HCT116 (cell line): ENCODE data around the gene KLHL5. TPM values are rescaled to one million over a fixed set of nuclear protein-coding genes. Genes with fewer than 3 reads are reported as not detected.

ENCODE experiments used
- ATAC-seq: fragments of 200-7000 bp; cut with Tn5 transposase; 2 replicates; pipeline ENCODE4 v1.9.1; 2020; ENCODE audit warnings: mild to moderate bottlenecking, moderate library complexity
- BruUV-seq: library from RNA; stranded (reverse); fragments of 400-500 nt; replicated peaks from 2 replicates; lab custom pipeline; 2021; lab: Mats Ljungman, UMichigan
- CTCF ChIA-PET: fragments of 300-600 bp; sonication (Branson Sonifier 250); formaldehyde crosslinking; loops from one replicate; lab custom pipeline; 2021; ENCODE audit warnings: antibody characterized with exemption; lab: Charles Lee
- POLR2A ChIA-PET: fragments of 300-600, 350-600 bp; sonication (Branson Sonifier 250); formaldehyde crosslinking; loops from one replicate; lab custom pipeline; 2021; ENCODE audit warnings: antibody characterized with exemption; lab: Charles Lee
- RAD21 ChIA-PET, 2 experiments: fragments of 300-600 bp; sonication (Branson Sonifier 250); formaldehyde crosslinking; loops; one replicate each; lab custom pipeline; 2023; ENCODE audit warnings: low total read pairs in 2 of 2; ENCODE audit not compliant: uncharacterized antibody in 2 of 2, unreplicated experiment in 2 of 2, low non-redundant PET in 1 of 2; lab: Charles Lee
- DNase-seq: peaks from one replicate; pipeline ENCODE4 v3.0.0-alpha.2; 2010; ENCODE audit warnings: low read depth, low spot score
- H2AFZ ChIP-seq: fragments of 200-600 bp; shearing (Covaris generic), sonication (generic); 2 replicates; pipeline ENCODE4 v1.6.1; 2017; ENCODE audit warnings: low read depth, mixed run types, mixed read lengths, antibody characterized with exemption, low read length; ENCODE audit not compliant: poor library complexity, severe bottlenecking
- H3K27ac ChIP-seq: 2 replicates; pipeline ENCODE4 v1.5.1; 2012; ENCODE audit warnings: low read depth, low read length
- H3K27me3 ChIP-seq: fragments of 200-600 bp; sonication (generic); 2 replicates; pipeline ENCODE4 v1.6.1; 2016; ENCODE audit warnings: mixed run types, low read length, mixed read lengths; ENCODE audit not compliant: insufficient read depth
- H3K36me3 ChIP-seq, 2 experiments: fragments of 200-500 bp in 1 of 2; fragments of 200-600 bp in 1 of 2; sonication (Bioruptor generic) in 1 of 2; sonication (generic) in 1 of 2; 2 replicates each; pipeline versions ENCODE4 v1.5.1 to v1.6.1; 2014 to 2016; ENCODE audit warnings: low read length in 2 of 2, inconsistent platforms in 1 of 2, mixed read lengths in 1 of 2, mixed run types in 1 of 2; ENCODE audit not compliant: insufficient read depth in 2 of 2, control insufficient read depth in 1 of 2
- H3K4me1 ChIP-seq, 2 experiments: fragments of 200-600 bp in 1 of 2; sonication (generic) in 1 of 2; 2 replicates each; pipeline versions ENCODE4 v1.5.1 to v1.6.1; 2012 to 2017; ENCODE audit warnings: low read length in 2 of 2, inconsistent platforms in 1 of 2, mild to moderate bottlenecking in 1 of 2, mixed read lengths in 1 of 2, mixed run types in 1 of 2, moderate library complexity in 1 of 2; ENCODE audit not compliant: insufficient read depth in 2 of 2, control insufficient read depth in 1 of 2
- H3K4me2 ChIP-seq: fragments of 200-600 bp; sonication (generic); 2 replicates; pipeline ENCODE4 v1.6.1; 2017; ENCODE audit warnings: mixed run types, low read length, mixed read lengths
- H3K4me3 ChIP-seq, 2 experiments: fragments of 200-600 bp in 1 of 2; sonication (generic) in 1 of 2; replicated peaks in 1 of 2; 2 replicates each; pipeline ENCODE4 v1.5.1; 2011 to 2016; ENCODE audit warnings: low read length in 2 of 2, control low read depth in 1 of 2, low read depth in 1 of 2, mild to moderate bottlenecking in 1 of 2, mixed read lengths in 1 of 2, mixed run types in 1 of 2
- H3K79me2 ChIP-seq: fragments of 200-600 bp; sonication (generic); 2 replicates; pipeline ENCODE4 v1.6.1; 2017; ENCODE audit warnings: mild to moderate bottlenecking, mixed run types, low read length, moderate library complexity, mixed read lengths; ENCODE audit not compliant: insufficient read depth
- H3K9ac ChIP-seq: fragments of 200-600 bp; sonication (generic); 2 replicates; pipeline ENCODE4 v1.6.1; 2016; ENCODE audit warnings: low read length, mixed read lengths
- H3K9me2 ChIP-seq: fragments of 200-600 bp; sonication (generic), shearing (Covaris generic); 2 replicates; pipeline ENCODE4 v1.6.1; 2017; ENCODE audit warnings: mixed run types, mild to moderate bottlenecking, moderate library complexity; ENCODE audit not compliant: insufficient read depth
- H3K9me3 ChIP-seq, 2 experiments: fragments of 200-500 bp in 1 of 2; fragments of 200-600 bp in 1 of 2; sonication (Bioruptor generic) in 1 of 2; sonication (generic) in 1 of 2; 2 replicates each; pipeline ENCODE4 v1.6.1; 2014 to 2017; ENCODE audit warnings: low read length in 2 of 2, mixed read lengths in 2 of 2, inconsistent platforms in 1 of 2, low read depth in 1 of 2, mild to moderate bottlenecking in 1 of 2, mixed run types in 1 of 2, moderate library complexity in 1 of 2; ENCODE audit not compliant: control insufficient read depth in 1 of 2, insufficient read depth in 1 of 2
- H4K20me1 ChIP-seq: fragments of 200-600 bp; sonication (generic), shearing (Covaris generic); 2 replicates; pipeline ENCODE4 v1.6.1; 2017; ENCODE audit warnings: mixed run types, mild to moderate bottlenecking, moderate library complexity; ENCODE audit not compliant: insufficient read depth
- ATF3 ChIP-seq: IDR thresholded peaks from 2 replicates; pipeline ENCODE4 v1.6.1; 2012
- CBX3 ChIP-seq: IDR thresholded peaks from 2 replicates; pipeline ENCODE4 v1.6.1; 2012; ENCODE audit warnings: low read depth
- CEBPB ChIP-seq: IDR thresholded peaks from 2 replicates; pipeline ENCODE4 v1.6.1; 2012; ENCODE audit warnings: low read depth
- CTCF ChIP-seq, 3 experiments: fragments of 200-600 bp in 1 of 3; sonication (generic) in 1 of 3; IDR thresholded peaks in 2 of 3; conservative IDR thresholded peaks in 1 of 3; 2 replicates each; pipeline ENCODE4 v1.5.1; 2012 to 2017; ENCODE audit warnings: low read depth in 2 of 3, low read length in 2 of 3, antibody characterized with exemption in 1 of 3, borderline replicate concordance in 1 of 3, control low read depth in 1 of 3, mild to moderate bottlenecking in 1 of 3, mixed read lengths in 1 of 3, mixed run types in 1 of 3, moderate library complexity in 1 of 3; ENCODE audit not compliant: insufficient read depth in 1 of 3
- EGR1 ChIP-seq: IDR thresholded peaks from 2 replicates; pipeline ENCODE4 v1.6.1; 2012; ENCODE audit warnings: low read depth
- EZH2 ChIP-seq: fragments of 200-600 bp; sonication (generic); IDR thresholded peaks from 2 replicates; pipeline ENCODE4 v1.6.1; 2017; ENCODE audit warnings: antibody characterized with exemption, mixed run types
- EZH2phosphoT487 ChIP-seq: fragments of 200-600 bp; IDR thresholded peaks from 2 replicates; pipeline ENCODE4 v1.6.1; 2018; ENCODE audit warnings: antibody characterized with exemption, borderline replicate concordance
- JUND ChIP-seq: IDR thresholded peaks from 2 replicates; pipeline ENCODE4 v1.6.1; 2012
- MAX ChIP-seq: IDR thresholded peaks from 2 replicates; pipeline ENCODE4 v1.6.1; 2012
- POLR2A ChIP-seq: IDR thresholded peaks from 2 replicates; pipeline ENCODE4 v1.7.0; 2011; ENCODE audit warnings: borderline replicate concordance; ENCODE audit not compliant: insufficient read depth, insufficient read length; ENCODE audit errors: extremely low read depth
- RAD21 ChIP-seq: IDR thresholded peaks from 2 replicates; pipeline ENCODE4 v1.6.1; 2012; ENCODE audit warnings: low read depth, mild to moderate bottlenecking
- REST ChIP-seq: IDR thresholded peaks from 2 replicates; pipeline ENCODE4 v1.6.1; 2012; ENCODE audit warnings: low read depth
- SIN3A ChIP-seq: IDR thresholded peaks from 2 replicates; pipeline ENCODE4 v1.6.1; 2012; ENCODE audit warnings: low read depth
- SP1 ChIP-seq: IDR thresholded peaks from 2 replicates; pipeline ENCODE4 v1.6.1; 2012; ENCODE audit warnings: low read depth
- TCF7L2 ChIP-seq: IDR thresholded peaks from 2 replicates; pipeline ENCODE4 v1.7.0; 2011; ENCODE audit warnings: borderline replicate concordance, inconsistent platforms; ENCODE audit not compliant: insufficient read depth, insufficient read length; ENCODE audit errors: extremely low read depth
- ZFX ChIP-seq: fragments of 450-650 bp; IDR thresholded peaks from 2 replicates; pipeline ENCODE4 v1.6.1; 2017
- ZNF274 ChIP-seq: fragments of 200-500 bp; sonication (Bioruptor generic); IDR thresholded peaks from 2 replicates; pipeline ENCODE4 v1.6.1; 2014; ENCODE audit warnings: mild to moderate bottlenecking, low read depth, low read length, inconsistent platforms
- intact Hi-C: fragments of 100-400 bp; cut with micrococcal nuclease; formaldehyde crosslinking; loops from 2 replicates; pipeline ENCODE4 v1.10.0; 2022
- total RNA-seq: library from RNA; stranded (reverse); gene quantifications from one replicate; pipeline ENCODE4 v1.2.1, GENCODE V29; 2021; ENCODE audit not compliant: unreplicated experiment
- TF ChIP-seq, protein P1 (sequence below): IDR thresholded peaks from 2 replicates; pipeline ENCODE4 v1.6.1; 2011; ENCODE audit warnings: mild to moderate bottlenecking, low read length, moderate library complexity; ENCODE audit not compliant: insufficient replicate concordance; ENCODE audit errors: extremely low read depth

KLHL5 gene
- total RNA-seq, 1 experiment from 2014 or later = 20.8 TPM

DNA sequence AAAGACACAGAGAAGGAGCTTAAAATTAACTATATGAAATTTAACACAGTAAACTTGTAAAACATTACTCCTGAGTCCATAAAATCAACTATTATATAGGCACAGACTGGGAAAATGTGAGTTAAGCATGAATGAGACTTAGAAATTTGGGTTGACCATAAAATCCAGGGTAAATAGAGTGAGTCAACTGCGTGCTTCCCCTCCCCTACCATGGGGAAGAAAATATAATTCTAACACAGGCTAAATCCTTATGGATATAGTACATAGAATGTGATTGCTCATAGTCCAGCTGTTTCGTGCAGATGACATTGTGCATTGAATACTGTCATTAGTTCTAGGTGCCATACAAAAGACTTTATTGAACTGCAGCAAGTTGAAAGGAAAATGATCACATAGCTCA is 42.2 kb downstream of the KLHL5 start:
- ATAC-seq = no peak
- Histone ChIP-seq H3K4me1 (no peaks in the 10 kb centered on the region), H3K27ac (no peak overlapping the region), H3K9ac (no peak overlapping the region), H3K79me2 (no peaks in the 10 kb centered on the region), H3K36me3 (no peaks in the 10 kb centered on the region), H4K20me1 (no peaks in the 10 kb centered on the region), H3K9me3 (no peaks in the 10 kb centered on the region), H3K27me3 (no peaks in the 10 kb centered on the region), H3K4me2 (no peak overlapping the region), H2AFZ (no peak overlapping the region), H3K4me3 (no peak overlapping the region), H3K9me2 (no peaks in the 10 kb centered on the region)
- intact Hi-C loops = no loop called here
- no TSS peak for BruUV-seq
- ChIA-PET POLR2A (no interaction called here), CTCF (no interaction called here), RAD21 (no interaction called here)
- TF ChIP-seq RAD21 (no peak), ZNF274 (no peak), CBX3 (no peak), EZH2 (no peak), ZFX (no peak), ATF3 (no peak), POLR2A (no peak), MAX (no peak), TCF7L2 (no peak), SIN3A (no peak), CTCF (IDR thresholded peaks at IDR 0.05 in 2 of 3, conservative IDR thresholded peaks at IDR 0.05 in 1 of 3; ENCODE audit: borderline replicate concordance in 1 of 3, insufficient read depth in 1 of 3, low read depth in 2 of 3, low read length in 2 of 3) (no peak), EGR1 (no peak), SP1 (no peak), JUND (no peak), REST (no peak), CEBPB (no peak), EZH2phosphoT487 (no peak)
- TF ChIP-seq, protein P1, sequence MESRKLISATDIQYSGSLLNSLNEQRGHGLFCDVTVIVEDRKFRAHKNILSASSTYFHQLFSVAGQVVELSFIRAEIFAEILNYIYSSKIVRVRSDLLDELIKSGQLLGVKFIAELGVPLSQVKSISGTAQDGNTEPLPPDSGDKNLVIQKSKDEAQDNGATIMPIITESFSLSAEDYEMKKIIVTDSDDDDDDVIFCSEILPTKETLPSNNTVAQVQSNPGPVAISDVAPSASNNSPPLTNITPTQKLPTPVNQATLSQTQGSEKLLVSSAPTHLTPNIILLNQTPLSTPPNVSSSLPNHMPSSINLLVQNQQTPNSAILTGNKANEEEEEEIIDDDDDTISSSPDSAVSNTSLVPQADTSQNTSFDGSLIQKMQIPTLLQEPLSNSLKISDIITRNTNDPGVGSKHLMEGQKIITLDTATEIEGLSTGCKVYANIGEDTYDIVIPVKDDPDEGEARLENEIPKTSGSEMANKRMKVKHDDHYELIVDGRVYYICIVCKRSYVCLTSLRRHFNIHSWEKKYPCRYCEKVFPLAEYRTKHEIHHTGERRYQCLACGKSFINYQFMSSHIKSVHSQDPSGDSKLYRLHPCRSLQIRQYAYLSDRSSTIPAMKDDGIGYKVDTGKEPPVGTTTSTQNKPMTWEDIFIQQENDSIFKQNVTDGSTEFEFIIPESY = no peak
- no peak for DNase-seq
